Smooth muscle cell (in vitro differentiated cells): Measurements from ENCODE around the gene ASIC2. TPM values are rescaled to one million over a fixed set of nuclear protein-coding genes. Genes with fewer than 3 reads are reported as not detected.

Experiments
- DNase-seq: peaks from one replicate; lab custom pipeline; 2025; ENCODE audit not compliant: unreplicated experiment; lab: John Stamatoyannopoulos, UW
- H2AFZ ChIP-seq: fragments of 200-600 bp; sonication (generic); 2 replicates; pipeline ENCODE4 v1.6.0; 2016; ENCODE audit warnings: antibody characterized with exemption, low read depth, mild to moderate bottlenecking
- H3F3A ChIP-seq: fragments of 200-600 bp; sonication (generic); 2 replicates; pipeline ENCODE4 v1.6.0; 2017; ENCODE audit warnings: antibody characterized with exemption, low read depth
- H3K27ac ChIP-seq: fragments of 200-600 bp; sonication (generic); 2 replicates; pipeline ENCODE4 v1.5.1; 2016; ENCODE audit warnings: low read depth, mild to moderate bottlenecking
- H3K27me3 ChIP-seq: fragments of 200-600 bp; sonication (generic); 2 replicates; pipeline ENCODE4 v1.6.1; 2016; ENCODE audit warnings: low read depth, mild to moderate bottlenecking
- H3K36me3 ChIP-seq: fragments of 200-600 bp; sonication (generic); 2 replicates; pipeline ENCODE4 v1.5.1; 2016; ENCODE audit warnings: low read depth
- H3K4me1 ChIP-seq: fragments of 200-600 bp; sonication (generic); 2 replicates; pipeline ENCODE4 v1.5.1; 2016; ENCODE audit warnings: low read depth
- H3K4me2 ChIP-seq: fragments of 200-600 bp; sonication (generic); 2 replicates; pipeline ENCODE4 v1.6.0; 2016; ENCODE audit warnings: mild to moderate bottlenecking
- H3K4me3 ChIP-seq: fragments of 200-600 bp; sonication (generic); 2 replicates; pipeline ENCODE4 v1.5.1; 2016; ENCODE audit warnings: mild to moderate bottlenecking
- H3K79me2 ChIP-seq: fragments of 200-600 bp; sonication (generic); 2 replicates; pipeline ENCODE4 v1.6.0; 2016; ENCODE audit warnings: low read depth, mild to moderate bottlenecking
- H3K9ac ChIP-seq: fragments of 200-600 bp; sonication (generic); 2 replicates; pipeline ENCODE4 v1.6.0; 2016; ENCODE audit warnings: low read depth
- H3K9me3 ChIP-seq: fragments of 200-600 bp; sonication (generic); replicated peaks from 2 replicates; pipeline ENCODE4 v1.5.1; 2016; ENCODE audit warnings: low read depth
- H4K20me1 ChIP-seq: fragments of 200-600 bp; sonication (generic); 2 replicates; pipeline ENCODE4 v1.6.0; 2016; ENCODE audit warnings: low read depth
- WGBS: methylation state at CpG from one replicate; pipeline ENCODE4 v1.1.7; 2016; ENCODE audit warnings: low lambda C conversion rate; 5-methylcytosine and 5-hydroxymethylcytosine counted together
- polyA plus RNA-seq: library from polyadenylated mRNA; unstranded; fragments of >200 nt; fragmentation: Nextera tagmentation; extraction: Ambion mirVana; gene quantifications from 2 replicates; pipeline ENCODE4 v1.2.1, GENCODE V29; 2016
- total RNA-seq: library from RNA; depleted of rRNA; stranded (reverse); fragments of >200 nt; gene quantifications from 2 replicates; pipeline ENCODE4 v1.2.3, GENCODE V29; 2014
- TF ChIP-seq, protein P1 (sequence below): fragments of 200-600 bp; sonication (generic); IDR thresholded peaks from 2 replicates; pipeline ENCODE4 v1.5.1; 2017; ENCODE audit warnings: borderline replicate concordance, mild to moderate bottlenecking, antibody characterized with exemption; ENCODE audit not compliant: insufficient read depth, poor library complexity, severe bottlenecking

Gene ASIC2
- total and polyA plus RNA-seq, 2 experiments from 2014 or later: 0.18 to 0.23 TPM

DNA sequence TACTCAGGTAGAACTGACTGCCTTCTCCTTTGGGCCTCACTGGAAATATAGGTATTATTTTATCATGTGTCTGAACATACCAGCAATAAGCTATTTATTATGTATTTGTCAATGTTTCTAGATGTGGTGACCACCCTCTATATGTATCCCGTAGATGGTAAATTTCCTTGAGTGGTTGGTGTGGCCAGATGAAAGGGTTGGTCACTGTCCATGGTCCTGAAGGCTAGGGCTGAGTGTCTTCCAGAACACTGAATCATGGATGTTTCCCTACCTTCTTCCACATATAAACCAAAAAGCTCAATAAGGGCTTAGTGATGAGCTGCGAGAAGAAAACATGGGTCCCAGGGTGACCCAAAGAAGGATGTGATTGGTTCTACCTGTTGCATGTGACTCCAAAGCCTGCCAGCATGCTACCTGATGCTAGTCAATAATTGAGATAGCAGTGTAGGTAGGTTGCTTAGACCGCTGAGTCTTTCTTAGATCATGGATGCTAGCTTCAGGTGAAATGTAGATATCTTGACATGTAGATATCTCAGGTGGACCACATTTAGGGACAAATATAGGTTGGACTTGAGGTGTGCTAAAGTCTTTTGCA lies 150.3 kb downstream of the ASIC2 start:
- H3K4me3 ChIP-seq: no peak overlapping the region
- H4K20me1 ChIP-seq: no peaks in the 10 kb centered on the region
- TF ChIP-seq, protein P1, sequence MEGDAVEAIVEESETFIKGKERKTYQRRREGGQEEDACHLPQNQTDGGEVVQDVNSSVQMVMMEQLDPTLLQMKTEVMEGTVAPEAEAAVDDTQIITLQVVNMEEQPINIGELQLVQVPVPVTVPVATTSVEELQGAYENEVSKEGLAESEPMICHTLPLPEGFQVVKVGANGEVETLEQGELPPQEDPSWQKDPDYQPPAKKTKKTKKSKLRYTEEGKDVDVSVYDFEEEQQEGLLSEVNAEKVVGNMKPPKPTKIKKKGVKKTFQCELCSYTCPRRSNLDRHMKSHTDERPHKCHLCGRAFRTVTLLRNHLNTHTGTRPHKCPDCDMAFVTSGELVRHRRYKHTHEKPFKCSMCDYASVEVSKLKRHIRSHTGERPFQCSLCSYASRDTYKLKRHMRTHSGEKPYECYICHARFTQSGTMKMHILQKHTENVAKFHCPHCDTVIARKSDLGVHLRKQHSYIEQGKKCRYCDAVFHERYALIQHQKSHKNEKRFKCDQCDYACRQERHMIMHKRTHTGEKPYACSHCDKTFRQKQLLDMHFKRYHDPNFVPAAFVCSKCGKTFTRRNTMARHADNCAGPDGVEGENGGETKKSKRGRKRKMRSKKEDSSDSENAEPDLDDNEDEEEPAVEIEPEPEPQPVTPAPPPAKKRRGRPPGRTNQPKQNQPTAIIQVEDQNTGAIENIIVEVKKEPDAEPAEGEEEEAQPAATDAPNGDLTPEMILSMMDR: no peak
- 58% methylated on average over 3 of the region's 3 CpGs for WGBS
- H3K27ac ChIP-seq: no peak overlapping the region
- H3K4me2 ChIP-seq: no peak overlapping the region
- peaks cover 9% of the 10 kb centered on the region for H3K4me1 ChIP-seq
- H2AFZ ChIP-seq: no peak overlapping the region
- H3F3A ChIP-seq: no peaks in the 10 kb centered on the region
- no peaks in the 10 kb centered on the region for H3K79me2 ChIP-seq
- peaks cover 7% of the 10 kb centered on the region for H3K27me3 ChIP-seq
- H3K9ac ChIP-seq: no peak overlapping the region
- no peaks in the 10 kb centered on the region for H3K9me3 ChIP-seq
- H3K36me3 ChIP-seq: no peaks in the 10 kb centered on the region
- DNase-seq: no peak

DNA sequence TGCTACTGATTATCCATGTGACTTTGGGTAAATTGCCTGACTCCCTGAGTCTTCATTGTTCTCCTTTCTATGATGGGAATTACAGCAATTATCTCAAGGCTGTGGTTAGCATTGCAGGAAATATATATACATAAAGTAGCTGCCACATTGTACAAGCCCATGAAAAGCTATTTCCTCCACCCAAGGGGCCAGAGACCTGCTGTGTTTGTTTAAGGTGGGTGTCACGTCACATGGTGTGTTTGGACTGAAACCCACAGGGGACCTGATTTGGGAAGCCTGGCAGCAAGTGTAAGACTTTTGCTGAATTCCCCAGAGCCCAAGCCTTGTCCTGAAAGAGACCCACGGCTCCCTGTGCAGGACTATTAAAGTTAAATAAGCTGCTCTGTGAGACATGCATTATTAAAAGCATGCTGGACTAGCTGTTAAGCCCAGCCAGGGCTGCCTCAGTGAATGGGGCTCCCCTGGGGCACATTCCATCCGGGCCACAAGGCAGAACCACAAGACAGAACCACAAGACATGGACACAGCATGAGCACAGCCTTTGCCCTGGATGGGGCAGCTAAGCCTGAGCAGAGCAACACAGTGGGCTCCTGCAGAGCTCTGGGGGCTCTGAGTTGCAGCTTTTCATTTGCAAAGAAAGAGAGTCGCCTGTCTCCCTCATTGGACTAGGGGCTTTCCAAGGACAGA lies 152.5 kb downstream of the ASIC2 start:
- 58% methylated on average over 4 of the region's 4 CpGs for WGBS
- Histone ChIP-seq H2AFZ (no peak overlapping the region), H3K9ac (no peak overlapping the region), H3F3A (no peaks in the 10 kb centered on the region), H3K79me2 (no peaks in the 10 kb centered on the region), H3K36me3 (no peaks in the 10 kb centered on the region), H3K4me1 (peaks cover 9% of the 10 kb centered on the region), H4K20me1 (no peaks in the 10 kb centered on the region), H3K27me3 (peaks cover 25% of the 10 kb centered on the region), H3K4me3 (no peak overlapping the region), H3K4me2 (no peak overlapping the region), H3K9me3 (no peaks in the 10 kb centered on the region), H3K27ac (no peak overlapping the region)
- no peak for DNase-seq
- TF ChIP-seq, protein P1: no peak

DNA sequence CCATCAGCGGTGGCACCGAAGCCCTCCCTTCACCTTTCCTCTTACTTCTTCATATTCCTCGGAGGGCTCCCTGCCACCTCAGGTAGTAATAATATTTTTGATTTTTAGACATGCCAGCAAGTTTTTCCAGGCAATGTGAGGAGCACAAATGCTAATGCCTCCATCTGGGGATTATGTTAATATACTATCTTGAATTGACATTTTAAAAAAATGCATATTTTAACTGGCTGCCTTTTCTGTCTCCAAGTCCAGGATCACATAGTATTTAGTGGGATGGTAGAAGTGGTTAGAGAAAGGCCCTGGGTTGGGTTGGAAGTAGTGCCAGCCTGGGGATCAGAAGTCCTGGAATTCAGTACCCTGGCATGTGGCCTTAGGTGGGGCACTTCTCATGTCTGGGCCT lies 154.5 kb downstream of the ASIC2 start:
- Histone ChIP-seq H3K27me3 (peaks cover 37% of the 10 kb centered on the region), H3K27ac (no peak overlapping the region), H3K4me2 (no peak overlapping the region), H3F3A (no peaks in the 10 kb centered on the region), H3K79me2 (no peaks in the 10 kb centered on the region), H3K36me3 (no peaks in the 10 kb centered on the region), H3K4me1 (peaks cover 9% of the 10 kb centered on the region), H4K20me1 (no peaks in the 10 kb centered on the region), H2AFZ (no peak overlapping the region), H3K4me3 (no peak overlapping the region), H3K9me3 (no peaks in the 10 kb centered on the region), H3K9ac (no peak overlapping the region)
- no peak for DNase-seq
- TF ChIP-seq, protein P1: no peak
- WGBS: 74% methylated on average over 3 of the region's 3 CpGs

DNA sequence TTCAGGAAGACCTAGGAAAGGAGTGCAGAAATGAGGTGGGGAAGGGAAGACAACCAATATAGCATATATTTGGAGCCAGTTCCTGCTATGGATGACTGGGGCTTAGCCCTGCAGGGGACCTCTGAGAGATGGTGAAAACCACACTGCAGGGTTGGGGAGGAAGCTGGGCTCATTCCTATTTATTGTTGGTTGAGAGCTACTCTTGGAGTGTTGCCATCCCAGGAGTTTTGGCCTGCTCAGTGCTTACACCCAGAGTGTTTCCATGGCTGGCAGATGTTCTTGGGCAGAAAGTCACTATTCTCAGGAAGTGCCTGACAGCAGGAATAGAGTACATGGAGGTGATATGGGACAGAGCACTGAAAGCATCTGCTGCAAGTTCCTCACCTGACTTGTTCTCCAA lies 155.7 kb downstream of the ASIC2 start:
- Histone ChIP-seq H3K4me3 (no peak overlapping the region), H3K4me1 (peaks cover 9% of the 10 kb centered on the region), H4K20me1 (no peaks in the 10 kb centered on the region), H3K27ac (no peak overlapping the region), H3K79me2 (no peaks in the 10 kb centered on the region), H3K9ac (no peak overlapping the region), H3K36me3 (no peaks in the 10 kb centered on the region), H3K9me3 (no peaks in the 10 kb centered on the region), H3K27me3 (peaks cover 46% of the 10 kb centered on the region), H3K4me2 (no peak overlapping the region), H2AFZ (no peak overlapping the region), H3F3A (no peaks in the 10 kb centered on the region)
- TF ChIP-seq, protein P1: no peak
- no peak for DNase-seq
